Heart left ventricle (tissue), 16 donors: ENCODE measurements around the gene DEPP1. TPM values are rescaled to one million over a fixed set of nuclear protein-coding genes. Genes with fewer than 3 reads are reported as not detected.

Experiments
- ATAC-seq, 4 donors: fragments of 200-7000 bp; cut with Tn5 transposase; one replicate each; pipeline ENCODE4 v1.9.1; 2020 to 2022; ENCODE audit warnings: moderate library complexity in 4 of 4, mild to moderate bottlenecking in 3 of 4, moderate number of reproducible peaks in 1 of 4
- DNase-seq, 5 donors: peaks; one replicate each; pipeline ENCODE4 v3.0.0-alpha.2; 2020
- H3K27ac ChIP-seq, 12 donors: fragments of 200-600 bp; sonication (generic) in 4 of 12; one replicate each; pipeline versions ENCODE4 v1.5.0 to v1.8.0; 2016 to 2022; ENCODE audit warnings: mild to moderate bottlenecking in 2 of 12
- H3K27me3 ChIP-seq, 9 donors: fragments of 200-600 bp; sonication (generic) in 2 of 9; one replicate each; pipeline versions ENCODE4 v1.5.1 to v1.8.0; 2016 to 2022; ENCODE audit warnings: mild to moderate bottlenecking in 3 of 9
- H3K36me3 ChIP-seq, 9 donors: fragments of 200-600 bp; sonication (generic) in 2 of 9; one replicate each; pipeline versions ENCODE4 v1.5.0 to v1.8.0; 2018 to 2022; ENCODE audit warnings: mild to moderate bottlenecking in 2 of 9
- H3K4me1 ChIP-seq, 12 donors: fragments of 200-600 bp; sonication (generic) in 4 of 12; one replicate each; pipeline versions ENCODE4 v1.5.0 to v1.8.0; 2016 to 2022; ENCODE audit warnings: mild to moderate bottlenecking in 3 of 12
- H3K4me3 ChIP-seq, 12 donors: fragments of 200-600 bp; sonication (generic) in 4 of 12; one replicate each; pipeline versions ENCODE4 v1.5.0 to v1.8.0; 2017 to 2022; ENCODE audit warnings: mild to moderate bottlenecking in 9 of 12, moderate library complexity in 4 of 12
- H3K9me3 ChIP-seq, 12 donors: fragments of 200-600 bp; sonication (generic) in 4 of 12; one replicate each; pipeline versions ENCODE4 v1.5.0 to v1.8.0; 2016 to 2022; ENCODE audit warnings: mild to moderate bottlenecking in 1 of 12
- POLR2A ChIP-seq, 2 donors: fragments of 450-650 bp; IDR thresholded peaks; one replicate each; pipeline ENCODE4 v1.6.1; 2017; ENCODE audit warnings: antibody characterized with exemption in 2 of 2, mild to moderate bottlenecking in 2 of 2, moderate library complexity in 2 of 2
- WGBS, 4 donors: extraction: QIAGEN DNeasy Blood & Tissue Kit in 2 of 4; methylation state at CpG; one replicate each; pipeline versions ENCODE4 v1.1.5 to v1.1.7; 2013 to 2018; 5-methylcytosine and 5-hydroxymethylcytosine counted together
- intact Hi-C, 10 donors: fragments of 100-400 bp; cut with DNase I; formaldehyde crosslinking; loops; one replicate each; pipeline versions ENCODE4 v1.11.1 to v1.14.2; 2022
- polyA plus RNA-seq, 2 donors: library from polyadenylated mRNA; stranded (reverse); fragments of 200-250 nt; gene quantifications; one replicate each; pipeline ENCODE4 v1.2.3, GENCODE V29; 2013
- total RNA-seq, 9 donors: library from RNA; depleted of rRNA in 2 of 9; stranded (reverse); fragments of >200 nt in 2 of 9; fragmentation: NEBNext Ultra II Directional in 3 of 9; extraction: Animal tissue kit (Norgen Biotek cat#: 25700) in 3 of 9; gene quantifications; one replicate each; pipeline versions ENCODE4 v1.1.0 to v1.2.4, GENCODE V29; 2016 to 2023
- TF ChIP-seq, protein P1 (sequence below), 12 donors: fragments of 200-600 bp; sonication (generic) in 4 of 12; IDR thresholded peaks; one replicate each; pipeline versions ENCODE4 v1.5.0 to v1.8.0; 2018 to 2022; ENCODE audit warnings: antibody characterized with exemption in 12 of 12, mild to moderate bottlenecking in 5 of 12
- donor health status: ischemic (EF 13 %, LVEDD 7.1; RV severe dilation, severe dysfunction).
- donor health status: healthy with polysubstance abuse.
- donor health status: DM: no; HTN: yes; CAD: no.
- donor health status: DM: no; HTN: no; CAD: no.
- donor health status: ischemic (EF 25% LVEDD 6.9; RV normal size, moderate dysfunction).
- donor health status: ischemic (EF 25% LVEDD 5.7; RV mildly dilated, moderate dysfunction).
- donor health status: healthy.
- donor health status: DM: yes; HTN: yes; CAD: no.
- donor health status: ischemic (EF 35%, LVEDD 5.7; RV mildly dilated, moderate dysfunction).
- donor health status: nonischemic (EF 11% LVEDD 7.7; RV severe dilation, severe dysfunction).
- donor health status: DM: yes; HTN: yes; CAD: no.
- donor health status: PGD.
- donor health status: ischemic (EF 29% LVEDD 5.4; RV normal size, mild dysfunction).
- donor health status: nonischemic (EF 23%, LVEDD 6.1; RV moderate dilation, normal function).

The DEPP1 gene
- total and polyA plus RNA-seq, 11 donors = 11.0 to 76.5 (median 22.7) TPM

DNA sequence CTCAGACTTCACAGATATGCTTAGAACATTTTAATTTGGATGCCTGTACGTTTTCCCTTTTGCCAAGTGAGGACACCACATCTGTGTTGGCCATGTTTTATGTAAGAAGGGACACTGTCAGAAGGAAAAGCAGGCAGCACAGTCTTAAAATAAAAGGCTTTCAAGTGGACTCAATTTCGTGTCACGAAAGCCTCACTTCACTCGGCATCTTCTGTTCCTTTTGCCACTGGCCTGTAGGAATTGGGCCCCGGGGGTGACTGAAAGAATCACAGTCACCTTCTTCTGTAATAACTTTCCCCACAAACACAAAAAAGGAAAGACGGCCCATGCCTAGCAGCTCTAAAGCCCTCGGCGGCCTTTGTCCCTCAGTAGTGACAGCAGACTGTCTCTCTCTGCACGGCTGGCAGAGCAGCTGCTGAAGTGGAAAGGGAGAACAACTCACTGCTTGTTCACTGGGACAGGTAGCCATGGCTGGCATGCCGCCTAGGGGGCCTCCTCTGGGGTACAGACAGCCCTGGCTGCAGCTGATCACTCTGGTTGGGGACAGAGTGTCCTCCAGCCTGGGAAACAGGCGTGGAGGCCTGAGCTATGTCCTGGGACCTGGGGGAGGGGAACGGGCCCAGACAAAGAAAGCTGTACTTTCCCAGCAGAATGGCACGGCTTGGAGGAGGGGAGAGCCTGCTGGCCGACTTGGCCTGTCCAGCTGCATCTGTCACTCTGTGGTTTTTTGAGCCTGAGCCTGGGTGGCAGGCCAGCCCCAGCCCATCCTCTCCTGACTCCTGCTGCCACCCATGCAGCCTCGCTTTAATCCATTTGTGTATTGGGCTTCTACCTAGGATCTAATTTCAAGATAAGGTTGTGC, 14.6 kb downstream of the DEPP1 start:
- intact Hi-C loops = no loop called here
- peak overlapping the region in 9 of 12 donors; percentile 14 to 86 (median 76) for H3K4me3 ChIP-seq
- ATAC-seq = peak; percentile 64 to 79 (median 66)

DNA sequence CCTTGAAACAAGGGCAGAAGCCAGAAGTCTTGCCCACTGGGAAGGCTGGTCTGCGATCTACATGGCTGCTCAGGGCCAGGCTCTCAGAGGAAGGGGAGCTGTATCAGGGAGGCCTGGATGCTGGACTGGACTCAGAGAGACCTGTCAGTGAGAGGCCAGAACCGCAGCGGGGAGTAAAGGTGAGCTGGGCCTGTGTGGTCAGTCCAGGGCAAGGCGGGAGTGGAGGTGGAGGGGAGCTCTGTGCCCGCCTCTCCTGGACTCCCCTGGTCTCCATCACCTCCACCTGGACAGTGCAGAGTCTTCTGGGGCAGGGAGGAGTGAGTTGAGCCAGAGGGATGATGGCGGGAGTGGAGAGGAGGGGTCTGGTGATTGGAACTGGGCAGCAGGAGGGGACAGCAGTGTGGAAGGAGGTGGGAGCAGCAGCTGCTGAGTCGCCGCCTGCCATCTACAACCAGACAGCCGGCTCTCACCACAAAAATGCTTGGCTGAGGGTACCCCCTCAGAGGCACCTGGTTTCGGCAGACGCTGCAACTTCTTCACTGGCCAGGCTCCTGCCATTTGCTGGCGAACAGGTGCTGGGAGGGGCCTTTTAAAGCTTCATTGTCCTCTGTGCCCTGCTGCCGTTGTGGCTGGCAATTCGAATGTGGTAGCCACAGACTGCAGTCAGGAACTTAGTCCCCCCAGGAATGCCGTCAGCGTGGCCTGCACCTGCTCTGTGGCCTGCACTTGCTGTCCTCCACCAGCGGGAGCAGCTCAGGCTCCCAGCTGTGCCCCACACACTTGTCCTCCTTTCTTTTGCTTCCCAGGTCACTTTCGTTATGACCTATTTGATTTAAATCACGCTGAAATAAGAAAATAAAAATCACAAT, 15.5 kb downstream of the DEPP1 start:
- intact Hi-C loops = no loop called here
- Histone ChIP-seq H3K27ac (peak overlapping the region; percentile 83 to 98 (median 94)), H3K4me3 (peak overlapping the region in 9 of 12 donors; percentile 14 to 86 (median 76)), H3K4me1 (peaks cover 21 to 94% (median 80%) of the 10 kb centered on the region in 12 donors), H3K36me3 (no peaks in the 10 kb centered on the region), H3K9me3 (no peaks in the 10 kb centered on the region), H3K27me3 (no peaks in the 10 kb centered on the region)
- ATAC-seq = peak in 2 of 4 donors; percentile 13 to 18
- 53 to 65% (median 62%) methylated on average over 19 of the region's 19 CpGs for WGBS, 4 donors
- TF ChIP-seq, protein P1, sequence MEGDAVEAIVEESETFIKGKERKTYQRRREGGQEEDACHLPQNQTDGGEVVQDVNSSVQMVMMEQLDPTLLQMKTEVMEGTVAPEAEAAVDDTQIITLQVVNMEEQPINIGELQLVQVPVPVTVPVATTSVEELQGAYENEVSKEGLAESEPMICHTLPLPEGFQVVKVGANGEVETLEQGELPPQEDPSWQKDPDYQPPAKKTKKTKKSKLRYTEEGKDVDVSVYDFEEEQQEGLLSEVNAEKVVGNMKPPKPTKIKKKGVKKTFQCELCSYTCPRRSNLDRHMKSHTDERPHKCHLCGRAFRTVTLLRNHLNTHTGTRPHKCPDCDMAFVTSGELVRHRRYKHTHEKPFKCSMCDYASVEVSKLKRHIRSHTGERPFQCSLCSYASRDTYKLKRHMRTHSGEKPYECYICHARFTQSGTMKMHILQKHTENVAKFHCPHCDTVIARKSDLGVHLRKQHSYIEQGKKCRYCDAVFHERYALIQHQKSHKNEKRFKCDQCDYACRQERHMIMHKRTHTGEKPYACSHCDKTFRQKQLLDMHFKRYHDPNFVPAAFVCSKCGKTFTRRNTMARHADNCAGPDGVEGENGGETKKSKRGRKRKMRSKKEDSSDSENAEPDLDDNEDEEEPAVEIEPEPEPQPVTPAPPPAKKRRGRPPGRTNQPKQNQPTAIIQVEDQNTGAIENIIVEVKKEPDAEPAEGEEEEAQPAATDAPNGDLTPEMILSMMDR (IDR thresholded peaks at IDR 0.05) = peak in 7 of 12 donors; percentile 11 to 39 (median 22)
- no peak for TF ChIP-seq POLR2A (IDR thresholded peaks at IDR 0.05)
- peak in 2 of 5 donors; percentile 33 to 55 for DNase-seq

More for the DNA sequence above, 14.6 kb downstream of the DEPP1 start:
- no peaks in the 10 kb centered on the region for H3K36me3 ChIP-seq
- DNase-seq = peak; percentile 66 to 94 (median 88)
- 33 to 43% (median 41%) methylated on average over 13 to 15 of the region's 15 CpGs for WGBS, 4 donors
- peak overlapping the region; percentile 83 to 98 (median 94) for H3K27ac ChIP-seq
- peaks cover 21 to 94% (median 82%) of the 10 kb centered on the region in 12 donors for H3K4me1 ChIP-seq
- TF ChIP-seq, protein P1 (IDR thresholded peaks at IDR 0.05) = no peak
- peak in 1 of 2 donors; percentile 48 for TF ChIP-seq POLR2A (IDR thresholded peaks at IDR 0.05)
- H3K9me3 ChIP-seq = no peaks in the 10 kb centered on the region
- H3K27me3 ChIP-seq = no peaks in the 10 kb centered on the region

DNA sequence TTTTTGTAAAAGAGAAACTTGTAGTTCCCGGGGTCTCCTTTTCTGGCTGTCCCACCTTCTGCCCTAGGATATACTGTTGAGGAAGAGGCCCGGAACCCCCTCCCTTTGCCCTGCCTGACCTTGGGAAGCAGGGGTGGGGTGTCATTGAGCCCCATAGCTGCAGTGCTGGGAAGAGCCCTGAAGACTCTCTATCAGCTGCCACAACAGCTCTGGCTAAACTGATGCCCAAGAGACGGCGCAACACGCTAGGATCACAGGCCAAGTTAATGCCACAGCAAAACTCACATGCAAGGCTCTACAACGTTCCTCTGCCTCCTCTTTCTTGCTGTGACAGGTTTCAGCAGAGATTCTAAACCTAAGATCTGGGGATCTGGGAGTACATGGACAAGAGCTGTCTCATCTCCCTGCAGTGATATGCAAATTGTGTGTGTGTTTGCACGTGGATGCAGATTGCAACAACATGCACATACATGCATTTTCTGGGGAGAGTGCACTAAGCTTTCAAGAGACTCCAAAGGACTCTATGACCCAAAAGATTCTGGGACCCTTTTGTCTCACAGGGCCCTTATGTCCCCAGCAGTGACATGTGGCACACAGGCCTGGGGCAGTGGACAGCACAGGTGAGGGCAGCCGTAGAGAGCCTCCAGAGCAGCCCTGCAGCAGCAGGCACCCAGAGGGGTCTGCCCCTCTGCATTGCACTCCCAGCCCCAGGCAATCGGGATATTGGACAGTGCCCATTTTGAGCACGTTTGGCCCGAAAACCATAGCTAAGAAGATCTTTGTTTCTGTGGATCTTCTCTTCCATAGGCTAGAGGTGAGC, 16.5 kb downstream of the DEPP1 start:
- intact Hi-C loops = no loop called here
- no peaks in the 10 kb centered on the region for H3K9me3 ChIP-seq
- peak overlapping the region in 9 of 12 donors; percentile 62 to 90 (median 77) for H3K4me3 ChIP-seq
- peak overlapping the region; percentile 83 to 98 (median 94) for H3K27ac ChIP-seq
- TF ChIP-seq POLR2A (IDR thresholded peaks at IDR 0.05) = no peak
- TF ChIP-seq, protein P1 (IDR thresholded peaks at IDR 0.05) = no peak
- H3K4me1 ChIP-seq = peaks cover 23 to 94% (median 80%) of the 10 kb centered on the region in 12 donors
- no peak for ATAC-seq
- WGBS, 4 donors = 42 to 62% (median 59%) methylated on average over 11 of the region's 11 CpGs
- DNase-seq = peak in 1 of 5 donors; percentile 16
- no peaks in the 10 kb centered on the region for H3K36me3 ChIP-seq
- no peaks in the 10 kb centered on the region for H3K27me3 ChIP-seq
